ENCODE results near the gene MAEA.

The MAEA gene

GRCh38 chr4:1369091-1369450, 79.4 kb downstream of the MAEA start:
- 0 out of 3 replicates have a peak, but pooled peaks have one; percentile 14 for ATAC-seq (ENCODE audit: insufficient read depth, low read depth)
- no peak overlapping the region for H3K9ac ChIP-seq (ENCODE audit: low read depth, low read length)
- no peak overlapping the region for H3K4me3 ChIP-seq (ENCODE audit: low read depth in 1 of 2, low read length in 2 of 2)
- H3K9me3 ChIP-seq (ENCODE audit: insufficient read depth, low read length, severe bottlenecking) = no peaks in the 10 kb centered on the region
- H3K27ac ChIP-seq (ENCODE audit: low read length) = no peak overlapping the region
- peaks cover 7% of the 10 kb centered on the region; the same call in 1 of the 2 replicates for H4K20me1 ChIP-seq (ENCODE audit: insufficient read depth, low read length)
- no peak for TF ChIP-seq EZH2 (IDR thresholded peaks at IDR 0.05; ENCODE audit: borderline replicate concordance, low read depth, low read length, severe bottlenecking)
- no peak for TF ChIP-seq CTCF (IDR thresholded peaks at IDR 0.05; ENCODE audit: borderline replicate concordance, extremely low read depth, low read length, poor library complexity, severe bottlenecking)
- H2AFZ ChIP-seq (ENCODE audit: low read depth, low read length) = no peak overlapping the region
- H3K4me2 ChIP-seq (ENCODE audit: insufficient read depth, low read length) = no peak overlapping the region
- H3K79me2 ChIP-seq (ENCODE audit: insufficient read depth, low read length) = no peaks in the 10 kb centered on the region
- no peak for DNase-seq
- no peaks in the 10 kb centered on the region for H3K4me1 ChIP-seq (ENCODE audit: insufficient read depth, low read length)
- H3K36me3 ChIP-seq (ENCODE audit: insufficient read depth, low read length) = peaks cover 21% of the 10 kb centered on the region
- H3K27me3 ChIP-seq (ENCODE audit: insufficient read depth, low read length, poor library complexity) = no peaks in the 10 kb centered on the region

GRCh38 chr4:1369479-1370079, 79.9 kb downstream of the MAEA start:
- no peak for ATAC-seq (ENCODE audit: insufficient read depth, low read depth)
- Histone ChIP-seq H3K4me3 (ENCODE audit: low read depth in 1 of 2, low read length in 2 of 2) (no peak overlapping the region), H2AFZ (ENCODE audit: low read depth, low read length) (no peak overlapping the region), H3K27ac (ENCODE audit: low read length) (no peak overlapping the region), H3K9me3 (ENCODE audit: insufficient read depth, low read length, severe bottlenecking) (no peaks in the 10 kb centered on the region), H3K27me3 (ENCODE audit: insufficient read depth, low read length, poor library complexity) (no peaks in the 10 kb centered on the region), H3K4me2 (ENCODE audit: insufficient read depth, low read length) (no peak overlapping the region), H3K36me3 (ENCODE audit: insufficient read depth, low read length) (peaks cover 21% of the 10 kb centered on the region), H3K9ac (ENCODE audit: low read depth, low read length) (no peak overlapping the region), H3K79me2 (ENCODE audit: insufficient read depth, low read length) (no peaks in the 10 kb centered on the region), H4K20me1 (ENCODE audit: insufficient read depth, low read length) (peaks cover 7% of the 10 kb centered on the region; the same call in 1 of the 2 replicates), H3K4me1 (ENCODE audit: insufficient read depth, low read length) (no peaks in the 10 kb centered on the region)
- DNase-seq = no peak
- TF ChIP-seq CTCF (IDR thresholded peaks at IDR 0.05; ENCODE audit: borderline replicate concordance, extremely low read depth, low read length, poor library complexity, severe bottlenecking) (no peak), EZH2 (IDR thresholded peaks at IDR 0.05; ENCODE audit: borderline replicate concordance, low read depth, low read length, severe bottlenecking) (no peak)

- peaks cover 10% of the 10 kb centered on the region; the same call in 1 of the 2 replicates for H4K20me1 ChIP-seq (ENCODE audit: insufficient read depth, low read length)
- H3K9me3 ChIP-seq (ENCODE audit: insufficient read depth, low read length, severe bottlenecking) = no peaks in the 10 kb centered on the region
- no peak overlapping the region for H3K27ac ChIP-seq (ENCODE audit: low read length)
- no peaks in the 10 kb centered on the region for H3K27me3 ChIP-seq (ENCODE audit: insufficient read depth, low read length, poor library complexity)
- H2AFZ ChIP-seq (ENCODE audit: low read depth, low read length) = no peak overlapping the region
- H3K36me3 ChIP-seq (ENCODE audit: insufficient read depth, low read length) = peaks cover 26% of the 10 kb centered on the region
- no peaks in the 10 kb centered on the region for H3K79me2 ChIP-seq (ENCODE audit: insufficient read depth, low read length)
- ATAC-seq (ENCODE audit: insufficient read depth, low read depth) (no peak), DNase-seq (no peak)
- no peak overlapping the region for H3K9ac ChIP-seq (ENCODE audit: low read depth, low read length)
- no peaks in the 10 kb centered on the region for H3K4me1 ChIP-seq (ENCODE audit: insufficient read depth, low read length)
- H3K4me2 ChIP-seq (ENCODE audit: insufficient read depth, low read length) = no peak overlapping the region
- TF ChIP-seq CTCF (IDR thresholded peaks at IDR 0.05; ENCODE audit: borderline replicate concordance, extremely low read depth, low read length, poor library complexity, severe bottlenecking) = no peak
- TF ChIP-seq EZH2 (IDR thresholded peaks at IDR 0.05; ENCODE audit: borderline replicate concordance, low read depth, low read length, severe bottlenecking) = no peak
- no peak overlapping the region for H3K4me3 ChIP-seq (ENCODE audit: low read depth in 1 of 2, low read length in 2 of 2)
These were observed 80.8 kb downstream of the MAEA start for GRCh38 chr4:1370321-1371124.
